Neural progenitor cell (in vitro differentiated cells): ENCODE results near the gene ABCC4. TPM values are rescaled to one million over a fixed set of nuclear protein-coding genes. Genes with fewer than 3 reads are reported as not detected.
"Not testable (repeated sequence)": the region's sequence is repeated elsewhere in the genome, so short reads cannot be mapped to it uniquely, and the experiment has no call there.

Experiments used
- DNase-seq: peaks from one replicate; pipeline ENCODE4 v3.0.0-alpha.2; 2016; ENCODE audit warnings: low spot score
- H2AFZ ChIP-seq: fragments of 200-600 bp; sonication (generic); replicated peaks from 2 replicates; pipeline ENCODE4 v1.6.1; 2016; ENCODE audit warnings: antibody characterized with exemption
- H3F3A ChIP-seq: fragments of 200-600 bp; sonication (generic); 2 replicates; pipeline ENCODE4 v1.6.1; 2016; ENCODE audit warnings: antibody characterized with exemption, low read depth
- H3K27ac ChIP-seq: fragments of 200-600 bp; sonication (generic); 2 replicates; pipeline ENCODE4 v1.5.1; 2016; ENCODE audit warnings: mild to moderate bottlenecking
- H3K27me3 ChIP-seq: fragments of 200-600 bp; sonication (generic); 2 replicates; pipeline ENCODE4 v1.6.1; 2016; ENCODE audit warnings: mild to moderate bottlenecking, moderate library complexity
- H3K36me3 ChIP-seq: fragments of 200-600 bp; sonication (generic); 2 replicates; pipeline ENCODE4 v1.5.1; 2016
- H3K4me1 ChIP-seq: fragments of 200-600 bp; sonication (generic); 2 replicates; pipeline ENCODE4 v1.6.1; 2016; ENCODE audit warnings: mixed run types
- H3K4me2 ChIP-seq: fragments of 200-600 bp; sonication (generic); 2 replicates; pipeline ENCODE4 v1.6.1; 2016
- H3K4me3 ChIP-seq: fragments of 200-600 bp; sonication (generic); 2 replicates; pipeline ENCODE4 v1.5.1; 2016
- H3K79me2 ChIP-seq: fragments of 200-600 bp; sonication (generic); 2 replicates; pipeline ENCODE4 v1.6.1; 2016; ENCODE audit warnings: low read depth
- H3K9ac ChIP-seq: fragments of 200-600 bp; sonication (generic); 2 replicates; pipeline ENCODE4 v1.6.1; 2016
- H3K9me3 ChIP-seq: fragments of 200-600 bp; sonication (generic); 2 replicates; pipeline ENCODE4 v1.5.1; 2016; ENCODE audit warnings: low read depth
- H4K20me1 ChIP-seq: fragments of 200-600 bp; sonication (generic); 2 replicates; pipeline ENCODE4 v1.6.1; 2016; ENCODE audit warnings: low read depth
- H3K27ac Mint-ChIP-seq: 3 replicates; pipeline ENCODE4 v1.8.0; 2021; ENCODE audit warnings: mixed read lengths
- H3K27me3 Mint-ChIP-seq: 2 replicates; pipeline ENCODE4 v1.8.0; 2022; ENCODE audit warnings: low read depth, mild to moderate bottlenecking, inconsistent platforms, moderate library complexity, mixed read lengths; ENCODE audit not compliant: insufficient read depth
- H3K36me3 Mint-ChIP-seq: 3 replicates; pipeline ENCODE4 v1.8.0; 2021; ENCODE audit warnings: mixed read lengths
- H3K4me1 Mint-ChIP-seq: 3 replicates; pipeline ENCODE4 v1.8.0; 2021; ENCODE audit warnings: mixed read lengths
- H3K4me3 Mint-ChIP-seq: 3 replicates; pipeline ENCODE4 v1.8.0; 2021; ENCODE audit warnings: mild to moderate bottlenecking, moderate library complexity, mixed read lengths
- H3K9me3 Mint-ChIP-seq: 3 replicates; pipeline ENCODE4 v1.8.0; 2020; ENCODE audit warnings: mixed read lengths
- EZH2 ChIP-seq: fragments of 200-600 bp; sonication (generic); IDR thresholded peaks from 2 replicates; pipeline ENCODE4 v1.6.1; 2017; ENCODE audit warnings: antibody characterized with exemption, mild to moderate bottlenecking, moderate library complexity
- EZH2phosphoT487 ChIP-seq: fragments of 200-600 bp; sonication (generic); IDR thresholded peaks from 2 replicates; pipeline ENCODE4 v1.6.1; 2017; ENCODE audit warnings: antibody characterized with exemption
- total RNA-seq: library from RNA; depleted of rRNA; stranded (reverse); fragments of >200 nt; gene quantifications from 2 replicates; pipeline ENCODE4 v1.2.3, GENCODE V29; 2015; ENCODE audit warnings: low replicate concordance
- TF ChIP-seq, protein P1 (sequence below): fragments of 200-600 bp; sonication (generic); IDR thresholded peaks from 2 replicates; pipeline ENCODE4 v1.5.1; 2017; ENCODE audit warnings: antibody characterized with exemption, mild to moderate bottlenecking

The ABCC4 gene
- total RNA-seq, 1 donor from 2014 or later, result 23.6 TPM

- peaks cover 7% of the 10 kb centered on the region for H3F3A ChIP-seq
- peaks cover 9% of the 10 kb centered on the region for H3K4me1 ChIP-seq
- H3K27ac Mint-ChIP-seq, result no peak overlapping the region
- H3K4me2 ChIP-seq, result no peak overlapping the region
- H3K4me3 Mint-ChIP-seq, result no peak overlapping the region
- no peak overlapping the region for H3K4me3 ChIP-seq
- H3K27me3 ChIP-seq, result no peaks in the 10 kb centered on the region
- peaks cover 6% of the 10 kb centered on the region for H4K20me1 ChIP-seq
- H3K27me3 Mint-ChIP-seq, result peaks cover 2% of the 10 kb centered on the region
- no peak overlapping the region for H2AFZ ChIP-seq
- H3K9me3 Mint-ChIP-seq, result peaks cover 5% of the 10 kb centered on the region
- no peaks in the 10 kb centered on the region for H3K36me3 ChIP-seq
- H3K9me3 ChIP-seq, result no peaks in the 10 kb centered on the region
- DNase-seq, result no peak
- peaks cover 4% of the 10 kb centered on the region for H3K36me3 Mint-ChIP-seq
- H3K79me2 ChIP-seq, result no peaks in the 10 kb centered on the region
- H3K9ac ChIP-seq, result no peak overlapping the region
- no peak overlapping the region for H3K27ac ChIP-seq
- TF ChIP-seq EZH2 (no peak), EZH2phosphoT487 (no peak)
- TF ChIP-seq, protein P1, sequence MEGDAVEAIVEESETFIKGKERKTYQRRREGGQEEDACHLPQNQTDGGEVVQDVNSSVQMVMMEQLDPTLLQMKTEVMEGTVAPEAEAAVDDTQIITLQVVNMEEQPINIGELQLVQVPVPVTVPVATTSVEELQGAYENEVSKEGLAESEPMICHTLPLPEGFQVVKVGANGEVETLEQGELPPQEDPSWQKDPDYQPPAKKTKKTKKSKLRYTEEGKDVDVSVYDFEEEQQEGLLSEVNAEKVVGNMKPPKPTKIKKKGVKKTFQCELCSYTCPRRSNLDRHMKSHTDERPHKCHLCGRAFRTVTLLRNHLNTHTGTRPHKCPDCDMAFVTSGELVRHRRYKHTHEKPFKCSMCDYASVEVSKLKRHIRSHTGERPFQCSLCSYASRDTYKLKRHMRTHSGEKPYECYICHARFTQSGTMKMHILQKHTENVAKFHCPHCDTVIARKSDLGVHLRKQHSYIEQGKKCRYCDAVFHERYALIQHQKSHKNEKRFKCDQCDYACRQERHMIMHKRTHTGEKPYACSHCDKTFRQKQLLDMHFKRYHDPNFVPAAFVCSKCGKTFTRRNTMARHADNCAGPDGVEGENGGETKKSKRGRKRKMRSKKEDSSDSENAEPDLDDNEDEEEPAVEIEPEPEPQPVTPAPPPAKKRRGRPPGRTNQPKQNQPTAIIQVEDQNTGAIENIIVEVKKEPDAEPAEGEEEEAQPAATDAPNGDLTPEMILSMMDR, result no peak
- peaks cover 51% of the 10 kb centered on the region for H3K4me1 Mint-ChIP-seq
These were observed 25.8 kb downstream of the ABCC4 start for GRCh38 chr13:95275322-95276036.

DNA sequence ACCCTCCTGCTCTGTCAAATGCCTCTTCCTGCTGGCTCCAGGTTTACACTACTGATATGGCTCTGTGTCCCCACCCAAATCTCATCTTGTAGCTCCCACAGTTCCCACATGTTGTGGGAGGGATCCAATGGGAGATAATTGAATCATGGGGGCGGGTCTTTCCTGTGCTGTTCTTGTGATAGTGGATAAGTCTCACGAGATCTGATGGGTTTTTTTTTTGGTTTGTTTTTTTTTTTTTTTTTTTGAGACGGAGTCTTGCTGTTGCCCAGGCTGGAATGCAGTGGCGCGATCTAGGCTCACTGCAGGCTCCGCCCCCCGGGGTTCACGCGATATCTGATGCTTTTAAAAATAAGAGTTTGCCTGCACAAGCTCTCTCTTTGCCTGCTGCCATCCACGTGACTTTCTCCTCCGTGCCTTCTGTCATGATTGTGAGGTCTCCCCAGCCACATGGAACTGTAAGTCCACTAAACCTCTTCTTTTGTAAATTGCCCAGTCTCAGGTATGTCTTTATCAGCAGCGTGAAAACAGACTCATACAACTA is 27.6 kb downstream of the ABCC4 start:
- H3K79me2 ChIP-seq, H3K4me3 ChIP-seq, H4K20me1 ChIP-seq, H3K4me3 Mint-ChIP-seq, H3K9me3 Mint-ChIP-seq, H3K36me3 Mint-ChIP-seq, H3K27me3 ChIP-seq, DNase-seq, H3K4me1 ChIP-seq, H3K27me3 Mint-ChIP-seq, H3K9me3 ChIP-seq, H2AFZ ChIP-seq, H3K4me2 ChIP-seq, H3F3A ChIP-seq, H3K9ac ChIP-seq, H3K36me3 ChIP-seq, H3K27ac ChIP-seq: not testable (repeated sequence)
- peaks cover 47% of the 10 kb centered on the region for H3K4me1 Mint-ChIP-seq
- H3K27ac Mint-ChIP-seq, result peak overlapping the region; percentile 31

DNA sequence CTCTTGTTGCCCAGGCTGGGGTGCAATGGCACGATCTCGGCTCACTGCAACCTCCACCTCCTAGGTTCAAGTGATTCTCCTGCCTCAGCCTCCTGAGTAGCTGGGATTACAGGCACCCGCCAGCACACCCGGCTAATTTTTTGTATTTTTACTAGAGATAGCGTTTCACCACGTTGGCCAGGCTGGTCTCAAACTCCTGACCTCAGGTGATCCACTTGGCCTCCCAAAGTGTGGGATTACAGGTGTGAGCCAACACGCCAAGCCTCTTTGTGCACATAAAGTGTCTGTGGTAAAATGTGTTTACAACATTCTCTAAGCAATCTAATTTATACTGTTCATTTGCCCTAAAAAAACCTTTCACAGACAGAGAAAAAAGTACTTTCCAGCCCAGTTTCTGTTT is 29.2 kb downstream of the ABCC4 start:
- H4K20me1 ChIP-seq, H3K27ac ChIP-seq, H2AFZ ChIP-seq, H3K9me3 ChIP-seq, H3K9ac ChIP-seq, H3F3A ChIP-seq, H3K4me3 Mint-ChIP-seq, H3K9me3 Mint-ChIP-seq, H3K27me3 ChIP-seq, H3K27me3 Mint-ChIP-seq, H3K36me3 Mint-ChIP-seq, H3K4me1 ChIP-seq, H3K79me2 ChIP-seq, H3K36me3 ChIP-seq, H3K4me3 ChIP-seq, DNase-seq: not testable (repeated sequence)
- Mint-ChIP-seq H3K4me1 (peaks cover 43% of the 10 kb centered on the region), H3K27ac (peak overlapping the region; percentile 92)
- peak overlapping the region; percentile 58 for H3K4me2 ChIP-seq

DNA sequence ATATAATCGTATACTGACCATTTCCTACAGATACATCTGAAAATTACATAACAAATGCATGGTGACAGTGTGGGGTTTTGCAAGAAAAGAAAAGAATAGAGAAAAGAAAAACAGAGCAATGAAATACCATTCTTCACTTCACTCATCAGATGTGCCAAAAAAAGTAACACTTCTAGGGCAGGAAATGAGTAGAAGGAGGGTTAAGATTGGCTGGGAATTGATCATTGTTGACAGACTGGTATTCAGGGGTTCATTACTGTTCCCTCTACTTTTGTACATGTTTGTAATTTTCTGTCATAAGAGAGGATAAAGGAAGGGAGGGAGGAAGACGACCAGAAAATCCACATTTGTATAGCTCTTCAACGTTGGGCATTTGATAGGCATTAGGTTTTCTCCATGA is 31.5 kb downstream of the ABCC4 start:
- H3K36me3 ChIP-seq, result no peaks in the 10 kb centered on the region
- H3F3A ChIP-seq, result peaks cover 7% of the 10 kb centered on the region
- no peak overlapping the region for H3K4me3 ChIP-seq
- Mint-ChIP-seq H3K36me3 (peaks cover 17% of the 10 kb centered on the region), H3K27me3 (peaks cover 5% of the 10 kb centered on the region), H3K4me3 (no peak overlapping the region), H3K9me3 (peaks cover 12% of the 10 kb centered on the region), H3K4me1 (peaks cover 34% of the 10 kb centered on the region), H3K27ac (no peak overlapping the region)
- no peak for DNase-seq
- H4K20me1 ChIP-seq, result peaks cover 6% of the 10 kb centered on the region
- H3K27ac ChIP-seq, result no peak overlapping the region
- no peaks in the 10 kb centered on the region for H3K9me3 ChIP-seq
- H2AFZ ChIP-seq, result no peak overlapping the region
- peaks cover 9% of the 10 kb centered on the region for H3K4me1 ChIP-seq
- no peaks in the 10 kb centered on the region for H3K27me3 ChIP-seq
- no peak overlapping the region for H3K9ac ChIP-seq
- TF ChIP-seq EZH2 (no peak), EZH2phosphoT487 (no peak)
- TF ChIP-seq, protein P1, result no peak
- H3K79me2 ChIP-seq, result no peaks in the 10 kb centered on the region
- no peak overlapping the region for H3K4me2 ChIP-seq

DNA sequence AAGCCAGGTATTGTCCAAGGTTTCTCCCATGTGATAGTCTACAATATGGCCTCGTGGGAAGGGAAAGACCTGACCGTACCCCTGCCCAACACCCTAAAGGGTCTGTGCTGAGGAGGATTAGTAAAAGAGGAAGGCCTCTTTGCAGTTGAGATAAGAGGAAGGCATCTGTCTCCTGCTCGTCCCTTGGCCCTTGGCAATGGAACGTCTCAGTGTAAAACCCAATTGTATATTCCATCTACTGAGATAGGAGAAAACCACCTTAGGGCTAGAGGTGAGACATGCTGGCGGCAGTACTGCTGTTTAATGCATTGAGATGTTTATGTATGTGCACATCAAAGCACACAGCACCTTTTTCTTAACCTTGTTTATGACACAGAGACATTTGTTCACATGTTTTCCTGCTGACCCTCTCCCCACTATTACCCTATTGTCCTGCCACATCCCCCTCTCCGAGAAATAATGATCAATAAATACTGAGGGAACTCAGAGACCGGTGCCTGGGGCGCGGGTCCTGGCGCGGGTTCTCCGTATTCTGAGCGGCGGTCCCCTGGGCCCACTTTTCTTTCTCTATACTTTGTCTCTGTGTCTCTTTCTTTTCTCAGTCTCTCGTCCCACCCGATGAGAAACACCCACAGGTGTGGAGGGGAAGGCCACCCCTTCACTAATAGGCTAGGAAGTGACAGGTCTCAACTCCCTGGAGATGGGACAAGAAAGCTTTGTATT is 32.7 kb downstream of the ABCC4 start:
- H3K9ac ChIP-seq, H3K4me2 ChIP-seq, H3K4me3 ChIP-seq: not testable (repeated sequence)

More for the DNA sequence above, 32.7 kb downstream of the ABCC4 start:
- Mint-ChIP-seq H3K4me1 (peaks cover 25% of the 10 kb centered on the region), H3K36me3 (peaks cover 14% of the 10 kb centered on the region)
- H3K27ac Mint-ChIP-seq, H3K27me3 ChIP-seq, H2AFZ ChIP-seq, H3K4me1 ChIP-seq, H3K27ac ChIP-seq, H4K20me1 ChIP-seq, H3K36me3 ChIP-seq, H3K9me3 Mint-ChIP-seq, H3F3A ChIP-seq, H3K79me2 ChIP-seq, H3K27me3 Mint-ChIP-seq, H3K9me3 ChIP-seq, DNase-seq, H3K4me3 Mint-ChIP-seq: not testable (repeated sequence)
